ENCODE data around the gene PLCB1. TPM values are rescaled to one million over a fixed set of nuclear protein-coding genes. Genes with fewer than 3 reads are reported as not detected.

Gene PLCB1
- total and polyA plus RNA-seq, 2 experiments from 2014 or later, result 14.9 to 20.7 TPM

GRCh38 chr20:8376940-8377339 is 244.9 kb downstream of the PLCB1 start:
- Histone ChIP-seq H3K4me3 (no peak overlapping the region), H3K27ac (ENCODE audit: low read depth) (no peak overlapping the region), H3K36me3 (ENCODE audit: insufficient read depth) (no peaks in the 10 kb centered on the region), H4K20me1 (replicated peaks; ENCODE audit: insufficient read depth) (no peaks in the 10 kb centered on the region), H3F3A (replicated peaks; ENCODE audit: low read depth) (no peaks in the 10 kb centered on the region), H3K79me2 (replicated peaks; ENCODE audit: insufficient read depth) (no peaks in the 10 kb centered on the region), H3K4me1 (ENCODE audit: insufficient read depth) (no peaks in the 10 kb centered on the region), H2AFZ (no peak overlapping the region), H3K27me3 (ENCODE audit: insufficient read depth) (no peaks in the 10 kb centered on the region), H3K4me2 (no peak overlapping the region), H3K9me2 (ENCODE audit: insufficient read depth) (peaks cover 5% of the 10 kb centered on the region; the same call in 1 of the 2 replicates)
- no peaks in the 10 kb centered on the region for H3K36me3 Mint-ChIP-seq (ENCODE audit: low read depth)
- peaks cover 5% of the 10 kb centered on the region; the same call in 2 of the 3 replicates for H3K9me3 Mint-ChIP-seq
- ATAC-seq (no peak), DNase-seq (ENCODE audit: low spot score) (no peak)
- H3K4me3 Mint-ChIP-seq, result no peak overlapping the region
- H3K27me3 Mint-ChIP-seq (ENCODE audit: insufficient read depth, low read depth, poor library complexity), result no peaks in the 10 kb centered on the region
- no peak overlapping the region for H3K27ac Mint-ChIP-seq
- no peak for TF ChIP-seq JUNB (IDR thresholded peaks at IDR 0.05; ENCODE audit: unreplicated experiment)
- TF ChIP-seq REST (IDR thresholded peaks at IDR 0.05; ENCODE audit: unreplicated experiment), result no peak
- TF ChIP-seq POLR2AphosphoS5 (IDR thresholded peaks at IDR 0.05; ENCODE audit: low read depth), result no peak
- no peak for TF ChIP-seq STAT1 (IDR thresholded peaks at IDR 0.05; ENCODE audit: unreplicated experiment)
- no peak for TF ChIP-seq ZNF114 (CRISPR knock-in tag; IDR thresholded peaks at IDR 0.05)
- no peak for TF ChIP-seq EZH2phosphoT487 (IDR thresholded peaks at IDR 0.05; ENCODE audit: unreplicated experiment)
- no peak for TF ChIP-seq NANOG (IDR thresholded peaks at IDR 0.05; ENCODE audit: borderline replicate concordance)
- no peak for TF ChIP-seq CREB1 (CRISPR knock-in tag; IDR thresholded peaks at IDR 0.05; ENCODE audit: low read depth)
- TF ChIP-seq, protein P1, sequence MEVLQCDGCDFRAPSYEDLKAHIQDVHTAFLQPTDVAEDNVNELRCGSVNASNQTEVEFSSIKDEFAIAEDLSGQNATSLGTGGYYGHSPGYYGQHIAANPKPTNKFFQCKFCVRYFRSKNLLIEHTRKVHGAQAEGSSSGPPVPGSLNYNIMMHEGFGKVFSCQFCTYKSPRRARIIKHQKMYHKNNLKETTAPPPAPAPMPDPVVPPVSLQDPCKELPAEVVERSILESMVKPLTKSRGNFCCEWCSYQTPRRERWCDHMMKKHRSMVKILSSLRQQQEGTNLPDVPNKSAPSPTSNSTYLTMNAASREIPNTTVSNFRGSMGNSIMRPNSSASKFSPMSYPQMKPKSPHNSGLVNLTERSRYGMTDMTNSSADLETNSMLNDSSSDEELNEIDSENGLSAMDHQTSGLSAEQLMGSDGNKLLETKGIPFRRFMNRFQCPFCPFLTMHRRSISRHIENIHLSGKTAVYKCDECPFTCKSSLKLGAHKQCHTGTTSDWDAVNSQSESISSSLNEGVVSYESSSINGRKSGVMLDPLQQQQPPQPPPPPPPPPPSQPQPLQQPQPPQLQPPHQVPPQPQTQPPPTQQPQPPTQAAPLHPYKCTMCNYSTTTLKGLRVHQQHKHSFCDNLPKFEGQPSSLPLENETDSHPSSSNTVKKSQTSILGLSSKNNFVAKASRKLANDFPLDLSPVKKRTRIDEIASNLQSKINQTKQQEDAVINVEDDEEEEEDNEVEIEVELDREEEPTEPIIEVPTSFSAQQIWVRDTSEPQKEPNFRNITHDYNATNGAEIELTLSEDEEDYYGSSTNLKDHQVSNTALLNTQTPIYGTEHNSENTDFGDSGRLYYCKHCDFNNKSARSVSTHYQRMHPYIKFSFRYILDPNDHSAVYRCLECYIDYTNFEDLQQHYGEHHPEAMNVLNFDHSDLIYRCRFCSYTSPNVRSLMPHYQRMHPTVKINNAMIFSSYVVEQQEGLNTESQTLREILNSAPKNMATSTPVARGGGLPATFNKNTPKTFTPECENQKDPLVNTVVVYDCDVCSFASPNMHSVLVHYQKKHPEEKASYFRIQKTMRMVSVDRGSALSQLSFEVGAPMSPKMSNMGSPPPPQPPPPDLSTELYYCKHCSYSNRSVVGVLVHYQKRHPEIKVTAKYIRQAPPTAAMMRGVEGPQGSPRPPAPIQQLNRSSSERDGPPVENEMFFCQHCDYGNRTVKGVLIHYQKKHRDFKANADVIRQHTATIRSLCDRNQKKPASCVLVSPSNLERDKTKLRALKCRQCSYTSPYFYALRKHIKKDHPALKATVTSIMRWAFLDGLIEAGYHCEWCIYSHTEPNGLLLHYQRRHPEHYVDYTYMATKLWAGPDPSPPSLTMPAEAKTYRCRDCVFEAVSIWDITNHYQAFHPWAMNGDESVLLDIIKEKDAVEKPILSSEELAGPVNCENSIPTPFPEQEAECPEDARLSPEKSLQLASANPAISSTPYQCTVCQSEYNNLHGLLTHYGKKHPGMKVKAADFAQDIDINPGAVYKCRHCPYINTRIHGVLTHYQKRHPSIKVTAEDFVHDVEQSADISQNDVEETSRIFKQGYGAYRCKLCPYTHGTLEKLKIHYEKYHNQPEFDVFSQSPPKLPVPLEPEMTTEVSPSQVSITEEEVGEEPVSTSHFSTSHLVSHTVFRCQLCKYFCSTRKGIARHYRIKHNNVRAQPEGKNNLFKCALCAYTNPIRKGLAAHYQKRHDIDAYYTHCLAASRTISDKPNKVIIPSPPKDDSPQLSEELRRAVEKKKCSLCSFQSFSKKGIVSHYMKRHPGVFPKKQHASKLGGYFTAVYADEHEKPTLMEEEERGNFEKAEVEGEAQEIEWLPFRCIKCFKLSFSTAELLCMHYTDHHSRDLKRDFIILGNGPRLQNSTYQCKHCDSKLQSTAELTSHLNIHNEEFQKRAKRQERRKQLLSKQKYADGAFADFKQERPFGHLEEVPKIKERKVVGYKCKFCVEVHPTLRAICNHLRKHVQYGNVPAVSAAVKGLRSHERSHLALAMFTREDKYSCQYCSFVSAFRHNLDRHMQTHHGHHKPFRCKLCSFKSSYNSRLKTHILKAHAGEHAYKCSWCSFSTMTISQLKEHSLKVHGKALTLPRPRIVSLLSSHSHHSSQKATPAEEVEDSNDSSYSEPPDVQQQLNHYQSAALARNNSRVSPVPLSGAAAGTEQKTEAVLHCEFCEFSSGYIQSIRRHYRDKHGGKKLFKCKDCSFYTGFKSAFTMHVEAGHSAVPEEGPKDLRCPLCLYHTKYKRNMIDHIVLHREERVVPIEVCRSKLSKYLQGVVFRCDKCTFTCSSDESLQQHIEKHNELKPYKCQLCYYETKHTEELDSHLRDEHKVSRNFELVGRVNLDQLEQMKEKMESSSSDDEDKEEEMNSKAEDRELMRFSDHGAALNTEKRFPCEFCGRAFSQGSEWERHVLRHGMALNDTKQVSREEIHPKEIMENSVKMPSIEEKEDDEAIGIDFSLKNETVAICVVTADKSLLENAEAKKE (CRISPR knock-in tag; IDR thresholded peaks at IDR 0.05), result no peak
- TF ChIP-seq ZNF331 (CRISPR knock-in tag; IDR thresholded peaks at IDR 0.05; ENCODE audit: low read depth), result no peak
- TF ChIP-seq ETS1 (IDR thresholded peaks at IDR 0.05), result no peak
- TF ChIP-seq, protein P2, sequence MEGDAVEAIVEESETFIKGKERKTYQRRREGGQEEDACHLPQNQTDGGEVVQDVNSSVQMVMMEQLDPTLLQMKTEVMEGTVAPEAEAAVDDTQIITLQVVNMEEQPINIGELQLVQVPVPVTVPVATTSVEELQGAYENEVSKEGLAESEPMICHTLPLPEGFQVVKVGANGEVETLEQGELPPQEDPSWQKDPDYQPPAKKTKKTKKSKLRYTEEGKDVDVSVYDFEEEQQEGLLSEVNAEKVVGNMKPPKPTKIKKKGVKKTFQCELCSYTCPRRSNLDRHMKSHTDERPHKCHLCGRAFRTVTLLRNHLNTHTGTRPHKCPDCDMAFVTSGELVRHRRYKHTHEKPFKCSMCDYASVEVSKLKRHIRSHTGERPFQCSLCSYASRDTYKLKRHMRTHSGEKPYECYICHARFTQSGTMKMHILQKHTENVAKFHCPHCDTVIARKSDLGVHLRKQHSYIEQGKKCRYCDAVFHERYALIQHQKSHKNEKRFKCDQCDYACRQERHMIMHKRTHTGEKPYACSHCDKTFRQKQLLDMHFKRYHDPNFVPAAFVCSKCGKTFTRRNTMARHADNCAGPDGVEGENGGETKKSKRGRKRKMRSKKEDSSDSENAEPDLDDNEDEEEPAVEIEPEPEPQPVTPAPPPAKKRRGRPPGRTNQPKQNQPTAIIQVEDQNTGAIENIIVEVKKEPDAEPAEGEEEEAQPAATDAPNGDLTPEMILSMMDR (conservative IDR thresholded peaks at IDR 0.05; ENCODE audit: low read depth in 2 of 2), result no peak
- no peak for TF ChIP-seq EZH2 (IDR thresholded peaks at IDR 0.05; ENCODE audit: low read depth, unreplicated experiment)
- H3K4me1 Mint-ChIP-seq, result peaks cover 6% of the 10 kb centered on the region; the same call in 2 of the 3 replicates
